Thyroid gland (tissue), 4 donors: ENCODE results near the gene DISC1.

Source experiments
- CTCF ChIP-seq, 6 experiments: fragments of 200-600 bp in 3 of 6; fragments of 450-650 bp in 3 of 6; sonication (generic) in 3 of 6; IDR thresholded peaks; one replicate each; pipeline ENCODE4 v1.5.1; 2016 to 2019; ENCODE audit warnings: antibody characterized with exemption in 6 of 6, mild to moderate bottlenecking in 2 of 6, inconsistent platforms in 1 of 6, moderate library complexity in 1 of 6
- POLR2A ChIP-seq, 2 donors: fragments of 450-650 bp; IDR thresholded peaks; one replicate each; pipeline ENCODE4 v1.6.1; 2017; ENCODE audit warnings: antibody characterized with exemption in 2 of 2, mild to moderate bottlenecking in 2 of 2, moderate library complexity in 1 of 2

- TF ChIP-seq POLR2A (IDR thresholded peaks at IDR 0.05) (no peak), CTCF (IDR thresholded peaks at IDR 0.05) (peak in 1 of 6 experiments; percentile 18)
These were observed 58.0 kb downstream of the DISC1 start for GRCh38 chr1:231684356-231685244.
